GM18861 (cell line): ENCODE results near the gene PRKAR1B.

Source experiments
- ATAC-seq: cut with Tn5 transposase; IDR thresholded peaks from one replicate; pipeline ENCODE4 v1.9.1; 2021; ENCODE audit not compliant: unreplicated experiment

Gene PRKAR1B

GRCh38 chr7:607938-608337, 119.1 kb downstream of the PRKAR1B start:
- no peak for ATAC-seq

- no peak for ATAC-seq
Measured at GRCh38 chr7:605661-606450, 121.2 kb downstream of the PRKAR1B start.

GRCh38 chr7:604884-605531, 122.1 kb downstream of the PRKAR1B start:
- ATAC-seq = no peak

- ATAC-seq = peak; percentile 69
Measured at GRCh38 chr7:604001-604883, 122.8 kb downstream of the PRKAR1B start.

GRCh38 chr7:603152-603951, 123.7 kb downstream of the PRKAR1B start:
- no peak for ATAC-seq

GRCh38 chr7:602341-603141, 124.5 kb downstream of the PRKAR1B start:
- no peak for ATAC-seq

- ATAC-seq = peak; percentile 34
Measured at GRCh38 chr7:601595-602340, 125.3 kb downstream of the PRKAR1B start.

- ATAC-seq = no peak
Measured at GRCh38 chr7:601036-601594, 126.0 kb downstream of the PRKAR1B start.

- no peak for ATAC-seq
Measured at GRCh38 chr7:600149-601035, 126.7 kb downstream of the PRKAR1B start.

GRCh38 chr7:598899-599298, 128.2 kb downstream of the PRKAR1B start:
- ATAC-seq = no peak

GRCh38 chr7:597348-598178, 129.5 kb downstream of the PRKAR1B start:
- no peak for ATAC-seq

- ATAC-seq = no peak
Measured at GRCh38 chr7:596819-597182, 130.3 kb downstream of the PRKAR1B start.

GRCh38 chr7:596071-596818, 130.8 kb downstream of the PRKAR1B start:
- ATAC-seq = no peak

- ATAC-seq = no peak
Measured at GRCh38 chr7:595621-596010, 131.5 kb downstream of the PRKAR1B start.

GRCh38 chr7:594920-595620, 132.0 kb downstream of the PRKAR1B start:
- ATAC-seq = no peak
